ENCODE results near the gene RAD21L1.

The RAD21L1 gene

DNA sequence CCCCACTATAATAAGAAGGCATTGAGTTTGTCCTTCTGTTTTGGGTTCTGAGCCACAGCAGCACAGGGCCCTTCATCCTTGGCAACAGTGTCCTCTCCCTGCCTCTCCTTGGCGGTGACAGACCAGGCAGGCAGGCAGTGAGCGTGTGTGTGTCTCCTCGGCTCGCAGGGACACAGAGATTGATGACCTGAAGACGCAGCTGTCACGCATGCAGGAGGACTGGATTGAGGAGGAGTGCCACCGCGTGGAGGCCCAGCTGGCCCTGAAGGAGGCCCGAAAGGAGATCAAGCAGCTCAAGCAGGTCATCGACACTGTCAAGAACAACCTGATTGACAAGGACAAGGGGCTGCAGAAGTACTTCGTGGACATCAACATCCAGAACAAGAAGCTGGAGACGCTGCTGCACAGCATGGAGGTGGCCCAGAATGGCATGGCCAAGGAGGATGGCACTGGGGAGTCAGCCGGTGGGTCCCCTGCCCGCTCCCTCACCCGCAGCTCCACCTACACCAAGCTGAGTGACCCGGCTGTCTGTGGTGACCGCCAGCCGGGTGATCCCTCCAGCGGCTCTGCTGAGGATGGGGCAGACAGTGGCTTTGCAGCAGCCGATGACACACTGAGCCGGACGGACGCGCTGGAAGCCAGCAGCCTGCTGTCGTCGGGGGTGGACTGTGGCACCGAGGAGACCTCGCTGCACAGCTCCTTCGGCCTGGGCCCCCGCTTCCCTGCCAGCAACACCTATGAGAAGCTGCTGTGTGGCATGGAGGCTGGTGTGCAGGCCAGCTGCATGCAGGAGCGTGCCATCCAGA is 79.1 kb downstream of the RAD21L1 start:
- no peak for DNase-seq (ENCODE audit: low read depth)
- no peak overlapping the region for H3K4me3 ChIP-seq (ENCODE audit: low read depth, low read length)
- TF ChIP-seq POLR2A (IDR thresholded peaks at IDR 0.05; ENCODE audit: extremely low read depth, insufficient read length) (no peak), MYC (IDR thresholded peaks at IDR 0.05; ENCODE audit: low read depth, low read length) (no peak)
- TF ChIP-seq, protein P1, sequence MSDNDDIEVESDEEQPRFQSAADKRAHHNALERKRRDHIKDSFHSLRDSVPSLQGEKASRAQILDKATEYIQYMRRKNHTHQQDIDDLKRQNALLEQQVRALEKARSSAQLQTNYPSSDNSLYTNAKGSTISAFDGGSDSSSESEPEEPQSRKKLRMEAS (IDR thresholded peaks at IDR 0.05; ENCODE audit: low read depth, low read length), result no peak
- TF ChIP-seq, protein P2, sequence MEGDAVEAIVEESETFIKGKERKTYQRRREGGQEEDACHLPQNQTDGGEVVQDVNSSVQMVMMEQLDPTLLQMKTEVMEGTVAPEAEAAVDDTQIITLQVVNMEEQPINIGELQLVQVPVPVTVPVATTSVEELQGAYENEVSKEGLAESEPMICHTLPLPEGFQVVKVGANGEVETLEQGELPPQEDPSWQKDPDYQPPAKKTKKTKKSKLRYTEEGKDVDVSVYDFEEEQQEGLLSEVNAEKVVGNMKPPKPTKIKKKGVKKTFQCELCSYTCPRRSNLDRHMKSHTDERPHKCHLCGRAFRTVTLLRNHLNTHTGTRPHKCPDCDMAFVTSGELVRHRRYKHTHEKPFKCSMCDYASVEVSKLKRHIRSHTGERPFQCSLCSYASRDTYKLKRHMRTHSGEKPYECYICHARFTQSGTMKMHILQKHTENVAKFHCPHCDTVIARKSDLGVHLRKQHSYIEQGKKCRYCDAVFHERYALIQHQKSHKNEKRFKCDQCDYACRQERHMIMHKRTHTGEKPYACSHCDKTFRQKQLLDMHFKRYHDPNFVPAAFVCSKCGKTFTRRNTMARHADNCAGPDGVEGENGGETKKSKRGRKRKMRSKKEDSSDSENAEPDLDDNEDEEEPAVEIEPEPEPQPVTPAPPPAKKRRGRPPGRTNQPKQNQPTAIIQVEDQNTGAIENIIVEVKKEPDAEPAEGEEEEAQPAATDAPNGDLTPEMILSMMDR (IDR thresholded peaks at IDR 0.05; ENCODE audit: low read depth, low read length), result no peak
